Spinal cord (tissue), 10 donors: ENCODE results near the gene HTRA1. TPM values are rescaled to one million over a fixed set of nuclear protein-coding genes. Genes with fewer than 3 reads are reported as not detected.

Source experiments
- DNase-seq, 6 donors: peaks; one replicate each; pipeline versions ENCODE4 v3.0.0 to v3.0.0-alpha.2; 2013 to 2015; ENCODE audit warnings: low spot score in 6 of 6, low read depth in 4 of 6
- H3K27ac ChIP-seq: one replicate; pipeline ENCODE4 v1.5.1; 2013; ENCODE audit warnings: low read depth, low read length, control low read depth
- H3K27me3 ChIP-seq: one replicate; pipeline ENCODE4 v1.6.1; 2013; ENCODE audit warnings: low read length; ENCODE audit not compliant: control insufficient read depth, insufficient read depth
- H3K36me3 ChIP-seq: one replicate; pipeline ENCODE4 v1.6.1; 2013; ENCODE audit warnings: low read length; ENCODE audit not compliant: control insufficient read depth, insufficient read depth
- H3K4me1 ChIP-seq: one replicate; pipeline ENCODE4 v1.6.1; 2013; ENCODE audit warnings: low read length; ENCODE audit not compliant: control insufficient read depth, insufficient read depth
- H3K4me3 ChIP-seq: one replicate; pipeline ENCODE4 v1.5.1; 2013; ENCODE audit warnings: low read depth, low read length, control low read depth
- H3K9me3 ChIP-seq: one replicate; pipeline ENCODE4 v1.6.1; 2013; ENCODE audit warnings: low read length; ENCODE audit not compliant: control insufficient read depth, insufficient read depth
- WGBS: methylation state at CpG from one replicate; pipeline ENCODE4 v1.1.5; 2013; ENCODE audit warnings: missing lambda C conversion rate; ENCODE audit not compliant: insufficient coverage; 5-methylcytosine and 5-hydroxymethylcytosine counted together
- polyA plus RNA-seq, 2 donors: library from polyadenylated mRNA; unstranded; fragments of 120-200 nt; gene quantifications; one replicate each; pipeline ENCODE4 v1.2.1, GENCODE V29; 2013; ENCODE audit not compliant: insufficient read length in 2 of 2
- total RNA-seq, 2 donors: library from RNA; depleted of rRNA in 1 of 2; stranded (reverse); fragments of 120-200 nt in 1 of 2; fragments of >200 nt in 1 of 2; gene quantifications; one replicate each; pipeline versions ENCODE4 v1.2.3 to v1.2.4, GENCODE V29; 2013 to 2014
- donor health status: healthy.

The HTRA1 gene
- total and polyA plus RNA-seq, 4 donors, result 150 to 243 (median 170) TPM

GRCh38 chr10:122478971-122479370 is 17.6 kb downstream of the HTRA1 start:
- no peaks in the 10 kb centered on the region for H3K9me3 ChIP-seq

GRCh38 chr10:122480146-122480833 is 18.9 kb downstream of the HTRA1 start:
- no peaks in the 10 kb centered on the region for H3K36me3 ChIP-seq
- H3K4me3 ChIP-seq, result no peak overlapping the region
- peaks cover 56% of the 10 kb centered on the region for H3K4me1 ChIP-seq

More at GRCh38 chr10:122478971-122479370, 17.6 kb downstream of the HTRA1 start:
- H3K4me1 ChIP-seq, result peaks cover 65% of the 10 kb centered on the region
- no peak overlapping the region for H3K4me3 ChIP-seq
- peak in 2 of 6 donors; percentile 73 to 76 for DNase-seq
- H3K36me3 ChIP-seq, result no peaks in the 10 kb centered on the region
- no peaks in the 10 kb centered on the region for H3K27me3 ChIP-seq
- peak overlapping the region; percentile 6 for H3K27ac ChIP-seq
- 39% methylated on average over 2 of the region's 7 CpGs for WGBS

GRCh38 chr10:122481296-122482056 is 20.1 kb downstream of the HTRA1 start:
- H3K27ac ChIP-seq, result no peak overlapping the region
- no peaks in the 10 kb centered on the region for H3K36me3 ChIP-seq
- WGBS, result 89% methylated on average over 4 of the region's 6 CpGs
- no peak for DNase-seq
- H3K4me1 ChIP-seq, result peaks cover 47% of the 10 kb centered on the region
- H3K4me3 ChIP-seq, result no peak overlapping the region
- H3K9me3 ChIP-seq, result no peaks in the 10 kb centered on the region
- no peaks in the 10 kb centered on the region for H3K27me3 ChIP-seq

More at GRCh38 chr10:122480146-122480833, 18.9 kb downstream of the HTRA1 start:
- 93% methylated on average over 10 of the region's 10 CpGs for WGBS
- no peak for DNase-seq
- Histone ChIP-seq H3K27ac (no peak overlapping the region), H3K9me3 (no peaks in the 10 kb centered on the region), H3K27me3 (no peaks in the 10 kb centered on the region)

- no peak overlapping the region for H3K27ac ChIP-seq
- no peak for DNase-seq
- WGBS, result 88% methylated on average over 10 of the region's 11 CpGs
- H3K4me3 ChIP-seq, result no peak overlapping the region
- H3K4me1 ChIP-seq, result peaks cover 36% of the 10 kb centered on the region
- H3K36me3 ChIP-seq, result no peaks in the 10 kb centered on the region
- H3K9me3 ChIP-seq, result no peaks in the 10 kb centered on the region
- no peaks in the 10 kb centered on the region for H3K27me3 ChIP-seq
Measured at GRCh38 chr10:122484276-122485060, 23.1 kb downstream of the HTRA1 start.

- no peaks in the 10 kb centered on the region for H3K27me3 ChIP-seq
- H3K36me3 ChIP-seq, result no peaks in the 10 kb centered on the region
- peaks cover 30% of the 10 kb centered on the region for H3K4me1 ChIP-seq
- DNase-seq, result no peak
- no peaks in the 10 kb centered on the region for H3K9me3 ChIP-seq
- no peak overlapping the region for H3K27ac ChIP-seq
- 37% methylated on average over 2 of the region's 5 CpGs for WGBS
- H3K4me3 ChIP-seq, result no peak overlapping the region
Measured at GRCh38 chr10:122485670-122486069, 24.3 kb downstream of the HTRA1 start.

GRCh38 chr10:122486406-122487080 is 25.2 kb downstream of the HTRA1 start:
- no peak overlapping the region for H3K27ac ChIP-seq
- no peaks in the 10 kb centered on the region for H3K9me3 ChIP-seq
- H3K27me3 ChIP-seq, result no peaks in the 10 kb centered on the region
- peaks cover 4% of the 10 kb centered on the region for H3K36me3 ChIP-seq
- H3K4me1 ChIP-seq, result peaks cover 39% of the 10 kb centered on the region
- DNase-seq, result no peak
- 61% methylated on average over 9 of the region's 9 CpGs for WGBS
- H3K4me3 ChIP-seq, result no peak overlapping the region

- Histone ChIP-seq H3K27me3 (no peaks in the 10 kb centered on the region), H3K4me1 (peaks cover 43% of the 10 kb centered on the region), H3K36me3 (peaks cover 4% of the 10 kb centered on the region), H3K27ac (no peak overlapping the region), H3K4me3 (no peak overlapping the region), H3K9me3 (no peaks in the 10 kb centered on the region)
- WGBS, result 23% methylated on average over 14 of the region's 16 CpGs
- peak in 1 of 6 donors; percentile 69 for DNase-seq
Measured at GRCh38 chr10:122487174-122487765, 25.9 kb downstream of the HTRA1 start.

GRCh38 chr10:122490268-122490667 is 28.9 kb downstream of the HTRA1 start:
- Histone ChIP-seq H3K27me3 (no peaks in the 10 kb centered on the region), H3K4me1 (peaks cover 64% of the 10 kb centered on the region), H3K36me3 (peaks cover 18% of the 10 kb centered on the region), H3K4me3 (no peak overlapping the region), H3K27ac (no peak overlapping the region), H3K9me3 (no peaks in the 10 kb centered on the region)
- DNase-seq, result no peak
- WGBS, result no CpG with 5 or more reads among the region's 4 CpGs
